PFSK-1 (cell line): Measurements from ENCODE around the gene ANKRD13D.

Experiments used
- FOXP2 ChIP-seq: optimal IDR thresholded peaks from 2 replicates; pipeline ENCODE3; 2011; ENCODE audit warnings: borderline replicate concordance, control low read depth, inconsistent platforms; ENCODE audit not compliant: insufficient read depth; ENCODE audit errors: extremely low read length, extremely low read depth
- POLR2AphosphoS5 ChIP-seq: IDR thresholded peaks from 2 replicates; pipeline ENCODE4 v1.6.1; 2012; ENCODE audit warnings: low read depth, mild to moderate bottlenecking, control low read depth, low read length, moderate library complexity
- SIN3A ChIP-seq: IDR thresholded peaks from 2 replicates; pipeline ENCODE4 v1.6.1; 2012; ENCODE audit warnings: mild to moderate bottlenecking, low read length, moderate library complexity, borderline replicate concordance; ENCODE audit not compliant: insufficient read depth
- TAF1 ChIP-seq: IDR thresholded peaks from 2 replicates; pipeline ENCODE4 v1.6.1; 2012; ENCODE audit warnings: low read length, control low read depth, borderline replicate concordance; ENCODE audit not compliant: insufficient read depth
- TF ChIP-seq, protein P1 (sequence below), 2 experiments: IDR thresholded peaks; 2 replicates each; pipeline versions ENCODE4 v1.6.1 to v1.8.0; 2011 to 2012; ENCODE audit warnings: low read depth in 2 of 2, low read length in 2 of 2, control low read depth in 1 of 2, inconsistent platforms in 1 of 2, mild to moderate bottlenecking in 1 of 2, moderate library complexity in 1 of 2; ENCODE audit not compliant: insufficient read depth in 1 of 2

ANKRD13D gene

DNA sequence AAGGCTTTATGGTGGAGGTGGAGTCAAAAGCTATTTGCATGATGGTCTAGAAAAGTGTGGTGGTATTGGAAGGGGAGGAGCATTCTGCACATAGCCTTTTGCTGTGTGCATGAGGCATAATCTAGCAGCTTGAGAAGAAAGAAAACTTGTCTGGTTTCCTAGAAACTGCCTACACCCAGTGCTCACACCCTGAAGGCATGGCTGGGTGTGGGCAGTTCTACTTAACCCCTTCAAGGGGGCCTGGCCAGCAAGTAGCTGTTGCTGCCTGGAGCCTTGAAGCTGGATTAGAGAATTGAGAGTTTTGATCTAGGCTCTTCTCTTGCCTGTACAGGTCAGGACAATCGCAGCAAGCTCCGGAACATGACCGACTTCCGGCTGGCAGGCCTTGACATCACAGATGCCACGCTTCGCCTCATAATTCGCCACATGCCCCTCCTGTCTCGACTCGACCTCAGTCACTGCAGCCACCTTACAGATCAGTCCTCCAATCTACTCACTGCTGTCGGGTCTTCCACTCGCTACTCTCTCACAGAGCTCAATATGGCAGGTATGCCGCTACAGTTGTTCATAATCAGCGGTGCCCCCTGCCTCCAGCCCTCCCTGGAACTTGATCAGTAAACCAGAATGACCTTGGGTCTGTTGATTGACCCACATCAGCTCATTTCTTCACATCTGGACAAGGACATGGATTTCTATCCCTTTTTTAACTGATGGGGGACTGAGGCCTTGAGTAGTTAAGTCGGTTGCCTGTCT, 35.1 kb upstream of the ANKRD13D start:
- no peak for TF ChIP-seq TAF1
- no peak for TF ChIP-seq SIN3A

DNA sequence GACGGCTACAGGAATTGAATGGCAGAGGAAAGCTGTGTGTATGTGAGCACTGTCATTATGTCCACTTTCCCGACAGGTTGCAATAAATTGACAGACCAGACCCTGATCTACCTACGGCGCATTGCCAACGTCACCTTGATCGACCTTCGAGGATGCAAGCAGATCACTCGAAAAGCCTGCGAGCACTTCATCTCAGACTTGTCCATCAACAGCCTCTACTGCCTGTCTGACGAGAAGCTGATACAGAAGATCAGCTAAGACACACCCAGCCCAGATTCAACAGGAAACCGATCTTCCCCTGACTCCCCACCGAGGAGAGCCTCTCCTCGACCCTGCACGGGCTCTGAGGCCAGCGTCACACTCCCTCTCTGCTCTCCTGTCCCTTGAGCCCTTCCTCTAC, 34.3 kb upstream of the ANKRD13D start:
- no peak for TF ChIP-seq POLR2AphosphoS5
- no peak for TF ChIP-seq FOXP2
- TF ChIP-seq SIN3A, result no peak
- no peak for TF ChIP-seq TAF1
- TF ChIP-seq, protein P1, sequence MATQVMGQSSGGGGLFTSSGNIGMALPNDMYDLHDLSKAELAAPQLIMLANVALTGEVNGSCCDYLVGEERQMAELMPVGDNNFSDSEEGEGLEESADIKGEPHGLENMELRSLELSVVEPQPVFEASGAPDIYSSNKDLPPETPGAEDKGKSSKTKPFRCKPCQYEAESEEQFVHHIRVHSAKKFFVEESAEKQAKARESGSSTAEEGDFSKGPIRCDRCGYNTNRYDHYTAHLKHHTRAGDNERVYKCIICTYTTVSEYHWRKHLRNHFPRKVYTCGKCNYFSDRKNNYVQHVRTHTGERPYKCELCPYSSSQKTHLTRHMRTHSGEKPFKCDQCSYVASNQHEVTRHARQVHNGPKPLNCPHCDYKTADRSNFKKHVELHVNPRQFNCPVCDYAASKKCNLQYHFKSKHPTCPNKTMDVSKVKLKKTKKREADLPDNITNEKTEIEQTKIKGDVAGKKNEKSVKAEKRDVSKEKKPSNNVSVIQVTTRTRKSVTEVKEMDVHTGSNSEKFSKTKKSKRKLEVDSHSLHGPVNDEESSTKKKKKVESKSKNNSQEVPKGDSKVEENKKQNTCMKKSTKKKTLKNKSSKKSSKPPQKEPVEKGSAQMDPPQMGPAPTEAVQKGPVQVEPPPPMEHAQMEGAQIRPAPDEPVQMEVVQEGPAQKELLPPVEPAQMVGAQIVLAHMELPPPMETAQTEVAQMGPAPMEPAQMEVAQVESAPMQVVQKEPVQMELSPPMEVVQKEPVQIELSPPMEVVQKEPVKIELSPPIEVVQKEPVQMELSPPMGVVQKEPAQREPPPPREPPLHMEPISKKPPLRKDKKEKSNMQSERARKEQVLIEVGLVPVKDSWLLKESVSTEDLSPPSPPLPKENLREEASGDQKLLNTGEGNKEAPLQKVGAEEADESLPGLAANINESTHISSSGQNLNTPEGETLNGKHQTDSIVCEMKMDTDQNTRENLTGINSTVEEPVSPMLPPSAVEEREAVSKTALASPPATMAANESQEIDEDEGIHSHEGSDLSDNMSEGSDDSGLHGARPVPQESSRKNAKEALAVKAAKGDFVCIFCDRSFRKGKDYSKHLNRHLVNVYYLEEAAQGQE (IDR thresholded peaks at IDR 0.05; ENCODE audit: insufficient read depth in 1 of 2, low read depth in 2 of 2, low read length in 2 of 2), result no peak

DNA sequence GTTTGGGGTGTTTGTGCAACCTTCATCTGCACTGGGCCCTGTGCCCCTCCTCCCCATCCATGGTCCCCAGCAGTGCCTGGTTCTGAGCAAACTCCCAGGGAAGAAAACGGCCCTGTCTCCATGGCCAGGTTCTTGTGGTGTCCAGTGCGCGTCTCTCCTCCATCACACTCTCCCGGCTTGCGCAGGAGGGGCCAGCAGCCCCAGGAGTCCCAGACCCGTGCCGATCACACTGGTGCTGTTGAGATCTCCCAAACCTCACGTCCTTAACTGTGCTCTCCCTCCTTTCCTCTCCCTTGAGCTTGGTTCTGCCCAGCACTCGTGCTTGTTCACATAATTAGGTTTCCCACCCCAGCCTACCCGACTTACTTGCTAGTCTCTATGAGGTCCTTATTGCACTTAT, 33.8 kb upstream of the ANKRD13D start:
- no peak for TF ChIP-seq SIN3A
- no peak for TF ChIP-seq FOXP2
- TF ChIP-seq, protein P1 (IDR thresholded peaks at IDR 0.05; ENCODE audit: insufficient read depth in 1 of 2, low read depth in 2 of 2, low read length in 2 of 2), result no peak
- no peak for TF ChIP-seq POLR2AphosphoS5
- no peak for TF ChIP-seq TAF1

DNA sequence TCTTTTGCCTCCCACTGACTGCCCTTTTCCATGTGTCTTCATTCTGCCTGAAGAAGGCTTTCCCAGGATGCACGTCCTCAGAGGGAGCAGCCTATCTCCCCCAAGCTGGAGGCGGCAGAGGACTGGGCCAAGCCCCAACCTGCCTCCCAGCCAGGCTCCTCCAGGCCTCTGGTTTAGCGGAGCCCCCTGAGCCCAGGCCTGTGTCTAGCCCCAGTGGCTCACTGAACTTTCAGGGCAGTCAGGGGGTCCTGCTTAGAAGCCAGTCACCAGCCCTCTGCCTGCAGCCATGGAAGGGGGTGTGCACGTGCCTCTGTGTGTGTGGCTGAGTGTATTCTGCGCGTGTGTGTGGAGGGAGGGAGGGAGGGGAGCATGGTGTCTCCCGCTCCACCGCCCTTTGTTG, 33.2 kb upstream of the ANKRD13D start:
- TF ChIP-seq, protein P1 (IDR thresholded peaks at IDR 0.05; ENCODE audit: insufficient read depth in 1 of 2, low read depth in 2 of 2, low read length in 2 of 2), result no peak
- TF ChIP-seq SIN3A, result no peak
- TF ChIP-seq TAF1, result no peak
- TF ChIP-seq FOXP2, result no peak
- TF ChIP-seq POLR2AphosphoS5, result no peak

DNA sequence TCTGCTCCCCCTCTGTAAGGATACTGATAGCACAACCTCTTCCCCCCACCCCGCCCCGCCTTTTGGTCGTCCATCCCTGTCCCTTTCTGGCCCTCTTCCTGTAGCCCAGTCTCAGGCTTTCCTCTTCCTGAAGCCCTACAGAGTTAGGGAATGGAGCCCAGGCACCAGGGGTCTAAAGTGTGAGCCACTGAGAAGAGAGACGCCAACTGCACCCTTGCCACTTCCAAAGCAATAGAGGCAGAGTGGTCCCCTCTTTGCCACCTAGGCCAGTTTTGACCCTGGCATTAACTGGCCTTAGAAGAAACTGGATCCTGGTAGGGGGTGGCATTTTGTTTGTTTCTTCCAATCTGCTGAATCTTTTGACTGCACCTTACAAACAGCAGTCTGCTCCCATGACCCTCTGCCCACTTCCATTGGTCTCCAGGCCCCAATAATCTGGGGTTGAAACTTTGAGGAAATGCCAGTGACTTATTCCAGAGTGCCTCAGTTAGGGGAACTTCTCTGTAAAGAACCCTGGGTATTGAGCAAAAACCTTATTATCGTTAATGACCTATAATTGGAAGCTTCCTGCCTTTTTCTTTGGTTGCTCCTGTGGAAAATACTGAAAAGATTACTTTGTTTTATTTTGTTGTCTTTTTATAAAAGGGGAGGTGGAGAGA, 32.5 kb upstream of the ANKRD13D start:
- no peak for TF ChIP-seq POLR2AphosphoS5

DNA sequence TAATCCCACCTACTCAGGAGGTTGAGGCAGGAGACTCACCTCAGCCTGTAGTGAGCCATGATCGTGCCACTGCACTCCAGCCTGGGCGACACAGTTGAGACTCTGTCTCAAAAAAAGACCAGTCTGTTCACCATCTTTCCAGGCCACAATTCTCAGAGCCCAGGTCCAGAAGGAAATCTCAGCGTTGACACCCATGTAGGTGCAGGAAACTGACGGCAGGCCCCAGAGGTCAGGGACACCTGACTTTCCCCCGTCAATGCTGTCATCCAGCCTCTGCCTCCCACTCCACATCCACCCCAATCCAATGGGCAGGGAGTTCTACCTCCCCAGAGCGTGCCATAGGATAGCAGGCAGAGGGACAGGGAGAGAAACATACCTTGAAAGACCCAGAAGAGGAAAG, 28.7 kb upstream of the ANKRD13D start:
- TF ChIP-seq, protein P1 (IDR thresholded peaks at IDR 0.05; ENCODE audit: insufficient read depth in 1 of 2, low read depth in 2 of 2, low read length in 2 of 2), result no peak
- no peak for TF ChIP-seq POLR2AphosphoS5
- no peak for TF ChIP-seq TAF1
- TF ChIP-seq SIN3A, result no peak
- no peak for TF ChIP-seq FOXP2
